ENCODE results near the gene HRH2.

Gene HRH2

GRCh38 chr5:175650430-175651205 lies 7.3 kb upstream of the HRH2 start:
- DNase-seq: peak in 1 of 6 experiments; percentile 4

DNA sequence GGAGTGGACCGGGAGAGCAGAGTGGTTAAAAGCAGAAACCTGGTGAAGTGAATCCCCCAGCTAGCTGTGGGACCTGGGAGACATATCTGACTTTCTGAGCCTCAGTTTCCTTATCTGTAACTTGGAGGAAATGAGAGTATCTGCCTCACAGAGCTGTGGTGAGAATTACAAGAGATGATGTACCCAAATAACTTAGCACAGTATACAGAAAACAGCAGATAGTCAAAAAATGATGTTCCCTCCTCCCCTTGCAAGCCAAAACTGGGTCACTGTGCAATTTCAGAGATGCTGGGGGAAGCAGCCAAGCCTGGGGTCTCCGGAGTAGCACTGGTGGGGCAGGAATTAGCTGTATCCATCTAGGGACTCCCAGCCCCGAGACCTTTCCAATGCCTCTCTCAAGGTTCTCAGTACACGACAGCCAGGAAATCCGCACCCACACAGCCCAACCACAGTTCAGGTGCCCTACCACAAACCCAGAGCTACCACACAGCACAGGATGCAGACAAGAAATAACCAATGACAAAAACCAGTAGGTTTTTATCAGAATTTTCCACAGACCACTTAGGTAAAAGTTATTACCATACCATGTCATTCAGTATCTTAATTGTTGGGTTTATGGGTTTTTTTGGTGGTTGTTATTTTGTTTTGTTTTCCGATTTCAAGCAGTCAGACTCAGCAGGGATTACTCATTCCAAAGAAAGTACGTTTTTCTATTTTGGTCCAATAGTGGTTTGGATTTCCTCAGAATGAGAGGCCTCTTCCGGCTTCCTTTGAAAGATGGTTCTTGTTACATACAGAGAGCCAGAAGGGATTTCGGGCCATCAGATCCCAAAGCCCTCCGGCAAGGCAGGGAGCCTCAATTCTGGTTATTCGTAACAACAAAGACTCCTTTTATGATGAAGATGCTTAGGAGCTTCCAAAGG lies 4.9 kb upstream of the HRH2 start:
- peak; percentile 48 to 83 (median 65) for DNase-seq

DNA sequence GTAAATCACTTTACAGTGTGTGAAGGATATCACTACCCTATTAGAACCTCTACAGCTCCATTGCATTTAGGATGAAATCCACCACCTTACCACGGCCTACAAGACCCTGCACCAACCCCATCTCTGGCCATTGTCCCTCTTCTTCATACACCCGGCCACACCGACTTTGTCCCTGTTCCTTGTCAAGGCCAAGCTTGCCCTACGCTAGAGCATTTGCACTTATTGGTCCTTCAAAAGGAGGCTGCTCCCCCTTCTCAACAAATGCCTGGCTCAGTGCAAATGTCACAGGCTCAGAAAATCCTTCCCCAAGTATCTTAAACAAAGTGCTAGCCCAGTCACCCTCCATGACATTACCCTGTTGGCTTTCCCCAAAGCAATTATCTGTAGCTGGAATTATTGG lies 4.1 kb upstream of the HRH2 start:
- no peak for DNase-seq

GRCh38 chr5:175654339-175654738 lies 3.5 kb upstream of the HRH2 start:
- no peak for DNase-seq

GRCh38 chr5:175654807-175655206 lies 3.1 kb upstream of the HRH2 start:
- DNase-seq: no peak

- no peak for DNase-seq
Observed at GRCh38 chr5:175655411-175655810, 2.5 kb upstream of the HRH2 start.

GRCh38 chr5:175656966-175657365 lies 905 bp upstream of the HRH2 start:
- DNase-seq: no peak

DNA sequence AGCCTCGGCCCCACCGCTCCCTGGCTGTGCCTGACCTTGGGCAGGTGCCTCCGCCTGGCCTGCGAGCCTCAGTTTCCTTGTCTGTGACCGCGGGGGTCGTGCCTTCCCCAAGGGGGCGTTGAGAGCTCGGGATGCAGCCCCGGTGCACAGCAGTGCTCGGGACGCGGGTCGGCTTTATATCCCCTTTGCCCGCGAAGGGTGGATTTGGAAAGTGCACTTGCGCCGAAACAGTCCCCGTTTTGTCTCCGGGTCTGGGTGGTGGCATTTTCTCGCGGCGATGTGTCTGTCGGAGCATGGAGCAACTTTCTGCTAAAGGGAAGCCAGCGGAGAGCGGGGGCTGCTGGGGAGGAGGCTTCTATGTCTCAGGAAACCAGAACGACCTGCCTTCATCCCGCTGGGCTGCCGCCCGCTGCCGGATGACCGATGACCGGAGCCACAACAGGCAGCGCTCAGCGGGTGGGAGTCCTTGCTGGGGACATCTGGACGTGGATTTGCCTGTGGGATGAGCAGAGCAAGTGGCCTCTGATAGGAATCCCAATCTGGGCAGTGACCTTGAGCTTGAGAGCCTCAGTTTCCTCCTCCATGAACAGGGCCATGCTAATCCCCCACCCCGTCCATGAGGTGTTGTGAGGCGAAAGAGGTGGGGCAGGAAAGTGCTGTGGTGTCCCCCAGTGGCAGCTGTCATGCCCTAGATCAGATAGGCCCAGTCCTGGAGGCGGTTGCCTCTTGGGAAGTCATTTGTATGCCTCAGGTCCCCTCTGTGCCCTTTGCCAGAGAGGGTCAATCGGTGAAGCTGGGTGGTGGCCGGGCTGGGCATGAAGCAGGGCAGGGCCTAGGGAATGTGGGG lies 651 bp downstream of the HRH2 start:
- peak in 3 of 6 experiments; percentile 19 to 26 (median 26) for DNase-seq

- no peak for DNase-seq
Observed at GRCh38 chr5:175659546-175660253, 1.8 kb downstream of the HRH2 start.

GRCh38 chr5:175663186-175664184 lies 5.6 kb downstream of the HRH2 start:
- no peak for DNase-seq

DNA sequence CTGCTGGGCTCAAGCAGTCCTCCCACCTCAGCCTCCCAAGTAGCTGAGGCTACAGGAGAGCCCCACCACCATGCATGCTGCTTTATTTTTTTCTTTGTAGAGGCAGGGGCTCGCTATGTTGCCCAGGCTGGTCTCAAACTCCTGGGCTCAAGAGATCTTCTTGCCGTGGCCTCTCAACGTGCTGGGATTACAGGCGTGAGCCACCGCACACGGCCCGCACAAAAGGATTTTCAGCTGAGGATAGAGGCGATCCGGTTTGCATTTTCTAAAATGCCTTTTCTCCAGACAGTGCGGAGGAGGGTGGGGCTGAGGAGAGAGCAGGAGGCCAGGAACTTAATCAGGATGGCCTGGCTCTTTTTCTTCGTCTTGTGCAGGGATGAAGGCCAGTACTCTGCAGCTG lies 6.9 kb downstream of the HRH2 start:
- no peak for DNase-seq

GRCh38 chr5:175666216-175666615 lies 8.3 kb downstream of the HRH2 start:
- DNase-seq: no peak

- no peak for DNase-seq
Observed at GRCh38 chr5:175668006-175668405, 10.1 kb downstream of the HRH2 start.

DNA sequence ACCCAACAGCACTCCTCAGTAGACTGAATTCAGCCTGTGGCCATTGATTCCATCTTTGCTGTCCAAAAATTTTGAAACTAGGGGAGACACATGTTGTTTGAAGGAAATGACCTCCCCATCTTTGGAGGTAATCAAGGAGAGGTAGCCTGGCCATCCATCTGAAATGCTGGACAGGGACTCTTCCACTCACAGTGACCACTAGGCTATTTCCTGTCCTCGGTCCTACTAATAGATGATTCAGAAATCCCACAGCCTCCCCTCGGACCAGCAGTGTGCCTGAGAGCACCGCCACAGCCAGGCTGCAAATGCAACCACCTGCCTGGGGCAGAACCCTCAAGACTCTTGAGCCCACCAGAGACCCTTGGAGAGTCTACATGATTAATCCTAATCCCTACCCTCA lies 12.5 kb downstream of the HRH2 start:
- no peak for DNase-seq

GRCh38 chr5:175671013-175671412 lies 13.1 kb downstream of the HRH2 start:
- no peak for DNase-seq

GRCh38 chr5:175672976-175673648 lies 15.2 kb downstream of the HRH2 start:
- DNase-seq: no peak

DNA sequence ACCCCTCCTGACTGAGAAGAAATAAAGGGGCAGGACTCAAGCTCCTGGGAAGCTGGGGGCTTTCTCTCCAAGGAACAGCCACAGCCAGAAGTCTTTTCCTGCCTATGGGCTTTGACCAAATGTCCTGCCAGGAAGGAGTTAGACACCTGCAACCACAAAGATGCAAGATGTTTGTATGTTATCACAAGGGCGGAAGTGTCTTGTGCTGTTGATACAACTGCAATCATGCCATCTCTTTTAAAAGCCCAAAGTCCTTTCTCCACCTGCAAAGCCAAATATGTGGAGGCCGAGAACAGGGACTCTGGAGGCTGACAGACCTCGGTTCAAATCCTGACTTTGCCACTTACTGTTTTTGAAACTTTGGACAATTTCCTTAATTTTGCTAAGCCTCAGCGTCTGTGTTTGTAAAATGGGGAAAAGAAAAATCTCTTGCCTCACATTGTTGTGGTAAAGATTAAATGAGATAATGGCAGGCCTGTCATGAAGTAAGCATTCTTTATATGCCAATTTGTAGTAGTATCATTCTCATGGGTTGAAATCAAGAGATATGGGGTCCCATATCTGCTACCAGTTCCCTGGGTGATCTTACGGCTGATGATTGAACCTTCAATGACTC lies 17.0 kb downstream of the HRH2 start:
- no peak for DNase-seq

GRCh38 chr5:175675873-175676272 lies 18.0 kb downstream of the HRH2 start:
- DNase-seq: no peak

DNA sequence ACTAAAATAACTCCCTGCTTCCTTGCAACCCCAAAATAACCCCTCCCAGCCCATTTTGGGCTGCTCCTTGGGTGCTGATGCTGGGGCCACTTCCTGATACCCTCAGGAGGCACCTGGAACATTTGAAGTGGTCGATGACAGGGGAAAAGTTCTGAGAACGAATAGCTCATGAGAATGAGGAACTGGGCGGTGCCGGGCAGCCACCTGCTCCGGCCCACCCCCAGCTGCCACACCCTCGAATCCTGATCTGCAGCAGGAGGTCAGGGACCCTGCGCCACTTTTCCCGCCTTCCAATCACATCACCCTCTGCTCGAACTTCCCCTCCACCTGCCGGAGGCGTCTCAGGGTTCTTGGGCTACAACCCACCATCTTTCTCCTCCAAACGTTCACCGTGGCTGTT lies 19.7 kb downstream of the HRH2 start:
- no peak for DNase-seq

GRCh38 chr5:175678074-175678473 lies 20.2 kb downstream of the HRH2 start:
- DNase-seq: no peak

All from stimulated activated naive CD4-positive, alpha-beta T cell (primary cell).